GM12875 (cell line): ENCODE data around the gene FAM162A.
A peak's percentile ranks its signal among the peaks of the same experiment; 100 is the strongest.

Experiments used
- H3K4me3 ChIP-seq: one replicate; pipeline ENCODE4 v1.5.1; 2011; ENCODE audit warnings: low read depth, low read length, control low read depth
- CTCF ChIP-seq: IDR thresholded peaks from 2 replicates; pipeline ENCODE4 v1.5.1; 2011; ENCODE audit warnings: low read depth, mild to moderate bottlenecking, control low read depth, inconsistent platforms, low read length, moderate library complexity, borderline replicate concordance; ENCODE audit not compliant: insufficient read depth

FAM162A gene

GRCh38 chr3:122353215-122353614, 30.8 kb upstream of the FAM162A start:
- no peak overlapping the region for H3K4me3 ChIP-seq
- TF ChIP-seq CTCF: no peak

GRCh38 chr3:122353893-122354401, 30.0 kb upstream of the FAM162A start:
- no peak for TF ChIP-seq CTCF

GRCh38 chr3:122355612-122356011, 28.4 kb upstream of the FAM162A start:
- TF ChIP-seq CTCF: no peak

More at GRCh38 chr3:122353893-122354401, 30.0 kb upstream of the FAM162A start:
- no peak overlapping the region for H3K4me3 ChIP-seq

GRCh38 chr3:122356402-122356801, 27.6 kb upstream of the FAM162A start:
- TF ChIP-seq CTCF: peak; percentile 52; the same call in 1 of the 2 replicates
- no peak overlapping the region for H3K4me3 ChIP-seq

More at GRCh38 chr3:122355612-122356011, 28.4 kb upstream of the FAM162A start:
- H3K4me3 ChIP-seq: no peak overlapping the region

GRCh38 chr3:122357828-122358702, 25.9 kb upstream of the FAM162A start:
- H3K4me3 ChIP-seq: no peak overlapping the region
- TF ChIP-seq CTCF: no peak

GRCh38 chr3:122358703-122359032, 25.3 kb upstream of the FAM162A start:
- TF ChIP-seq CTCF: no peak
- H3K4me3 ChIP-seq: no peak overlapping the region

- no peak overlapping the region for H3K4me3 ChIP-seq
- TF ChIP-seq CTCF: no peak
Measured at GRCh38 chr3:122362026-122362425, 22.0 kb upstream of the FAM162A start.
